HG03565 (cell line): ENCODE results near the gene GRIN1.

Experiments used
- ATAC-seq: cut with Tn5 transposase; IDR thresholded peaks from one replicate; pipeline ENCODE4 v1.9.1; 2021; ENCODE audit warnings: mild to moderate bottlenecking, moderate library complexity; ENCODE audit not compliant: unreplicated experiment

GRIN1 gene

DNA sequence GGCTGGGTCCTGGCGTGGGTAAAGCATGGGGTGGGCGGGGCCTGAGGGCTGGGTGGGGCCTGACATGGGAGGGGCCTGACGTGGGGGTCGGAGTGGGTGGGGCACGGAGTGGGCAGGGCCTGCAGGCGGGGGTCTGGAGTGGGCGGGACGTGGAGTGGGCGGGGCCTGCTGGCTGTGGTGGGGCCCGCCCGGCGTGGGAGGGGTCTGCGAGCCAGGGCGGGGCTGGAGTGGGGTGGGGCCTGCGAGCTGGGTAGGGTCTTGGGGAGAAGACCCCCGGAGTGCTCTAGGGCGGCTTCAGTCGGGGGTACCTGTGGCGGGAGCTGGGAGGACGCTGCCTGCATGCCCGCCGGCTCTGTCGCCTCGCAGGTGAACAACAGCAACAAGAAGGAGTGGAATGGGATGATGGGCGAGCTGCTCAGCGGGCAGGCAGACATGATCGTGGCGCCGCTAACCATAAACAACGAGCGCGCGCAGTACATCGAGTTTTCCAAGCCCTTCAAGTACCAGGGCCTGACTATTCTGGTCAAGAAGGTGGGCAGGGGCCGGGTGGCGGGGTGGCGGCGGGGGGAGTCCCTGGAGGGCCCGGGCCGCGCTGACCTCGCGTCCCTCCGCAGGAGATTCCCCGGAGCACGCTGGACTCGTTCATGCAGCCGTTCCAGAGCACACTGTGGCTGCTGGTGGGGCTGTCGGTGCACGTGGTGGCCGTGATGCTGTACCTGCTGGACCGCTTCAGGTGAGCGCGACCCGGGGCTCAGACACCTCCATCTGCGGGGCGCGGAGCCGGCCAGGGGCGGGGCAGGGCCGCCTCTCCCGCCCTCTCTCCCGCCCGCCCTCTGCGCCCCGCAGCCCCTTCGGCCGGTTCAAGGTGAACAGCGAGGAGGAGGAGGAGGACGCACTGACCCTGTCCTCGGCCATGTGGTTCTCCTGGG, 22.9 kb downstream of the GRIN1 start:
- ATAC-seq, result no peak

DNA sequence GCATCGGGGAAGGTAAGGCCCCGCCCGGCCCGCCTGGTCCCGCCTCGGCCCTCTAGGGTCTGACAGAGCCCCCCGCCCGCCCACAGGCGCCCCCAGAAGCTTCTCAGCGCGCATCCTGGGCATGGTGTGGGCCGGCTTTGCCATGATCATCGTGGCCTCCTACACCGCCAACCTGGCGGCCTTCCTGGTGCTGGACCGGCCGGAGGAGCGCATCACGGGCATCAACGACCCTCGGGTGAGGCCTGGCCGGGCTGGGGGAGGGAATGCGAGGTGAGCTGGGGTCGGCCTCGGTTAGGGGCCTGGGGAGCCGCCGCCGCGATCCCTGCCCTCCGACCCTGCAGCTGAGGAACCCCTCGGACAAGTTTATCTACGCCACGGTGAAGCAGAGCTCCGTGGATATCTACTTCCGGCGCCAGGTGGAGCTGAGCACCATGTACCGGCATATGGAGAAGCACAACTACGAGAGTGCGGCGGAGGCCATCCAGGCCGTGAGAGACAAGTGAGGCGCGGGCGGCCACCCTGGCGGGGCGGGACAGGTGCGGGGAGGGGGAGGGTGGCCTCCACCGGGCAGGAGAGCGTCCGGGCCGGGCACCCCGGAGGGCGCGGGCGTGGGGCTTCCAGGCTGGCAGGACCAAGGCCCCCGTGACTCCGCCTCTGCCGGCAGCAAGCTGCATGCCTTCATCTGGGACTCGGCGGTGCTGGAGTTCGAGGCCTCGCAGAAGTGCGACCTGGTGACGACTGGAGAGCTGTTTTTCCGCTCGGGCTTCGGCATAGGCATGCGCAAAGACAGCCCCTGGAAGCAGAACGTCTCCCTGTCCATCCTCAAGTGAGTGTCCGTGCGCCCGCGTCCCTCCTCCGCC, 23.8 kb downstream of the GRIN1 start:
- no peak for ATAC-seq

DNA sequence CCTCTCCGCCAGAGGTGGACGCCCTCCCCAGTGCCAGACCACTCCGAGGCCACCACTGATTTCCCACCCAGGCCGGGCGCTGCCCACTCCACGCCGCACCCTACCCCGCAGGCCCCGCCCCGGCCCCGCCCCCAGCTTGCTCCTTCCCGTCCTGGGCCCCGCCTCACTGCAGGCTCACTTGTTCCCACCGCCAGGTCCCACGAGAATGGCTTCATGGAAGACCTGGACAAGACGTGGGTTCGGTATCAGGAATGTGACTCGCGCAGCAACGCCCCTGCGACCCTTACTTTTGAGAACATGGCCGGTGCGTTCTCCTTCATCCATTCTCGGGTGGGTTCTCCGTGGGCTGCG, 24.4 kb downstream of the GRIN1 start:
- ATAC-seq, result no peak

DNA sequence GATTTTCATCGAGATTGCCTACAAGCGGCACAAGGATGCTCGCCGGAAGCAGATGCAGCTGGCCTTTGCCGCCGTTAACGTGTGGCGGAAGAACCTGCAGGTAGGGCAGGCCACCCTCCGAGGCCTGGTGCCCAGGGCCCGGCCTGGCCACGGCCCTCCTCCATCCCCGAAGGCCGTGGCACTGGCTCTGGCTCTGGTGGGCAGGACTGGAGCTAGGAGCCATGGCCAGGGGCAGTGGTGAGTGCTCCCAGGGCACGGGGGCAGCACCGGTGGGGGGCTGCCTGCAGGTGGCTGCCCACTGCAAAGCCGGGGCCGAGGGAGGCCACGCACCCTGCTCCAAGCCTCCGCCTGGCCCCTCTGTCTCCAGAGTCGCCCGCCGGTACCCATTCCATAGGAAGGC, 24.9 kb downstream of the GRIN1 start:
- ATAC-seq, result no peak

GRCh38 chr9:137164370-137165249, 25.7 kb downstream of the GRIN1 start:
- no peak for ATAC-seq

- ATAC-seq, result no peak
These were observed 26.4 kb downstream of the GRIN1 start for GRCh38 chr9:137165250-137165836.

DNA sequence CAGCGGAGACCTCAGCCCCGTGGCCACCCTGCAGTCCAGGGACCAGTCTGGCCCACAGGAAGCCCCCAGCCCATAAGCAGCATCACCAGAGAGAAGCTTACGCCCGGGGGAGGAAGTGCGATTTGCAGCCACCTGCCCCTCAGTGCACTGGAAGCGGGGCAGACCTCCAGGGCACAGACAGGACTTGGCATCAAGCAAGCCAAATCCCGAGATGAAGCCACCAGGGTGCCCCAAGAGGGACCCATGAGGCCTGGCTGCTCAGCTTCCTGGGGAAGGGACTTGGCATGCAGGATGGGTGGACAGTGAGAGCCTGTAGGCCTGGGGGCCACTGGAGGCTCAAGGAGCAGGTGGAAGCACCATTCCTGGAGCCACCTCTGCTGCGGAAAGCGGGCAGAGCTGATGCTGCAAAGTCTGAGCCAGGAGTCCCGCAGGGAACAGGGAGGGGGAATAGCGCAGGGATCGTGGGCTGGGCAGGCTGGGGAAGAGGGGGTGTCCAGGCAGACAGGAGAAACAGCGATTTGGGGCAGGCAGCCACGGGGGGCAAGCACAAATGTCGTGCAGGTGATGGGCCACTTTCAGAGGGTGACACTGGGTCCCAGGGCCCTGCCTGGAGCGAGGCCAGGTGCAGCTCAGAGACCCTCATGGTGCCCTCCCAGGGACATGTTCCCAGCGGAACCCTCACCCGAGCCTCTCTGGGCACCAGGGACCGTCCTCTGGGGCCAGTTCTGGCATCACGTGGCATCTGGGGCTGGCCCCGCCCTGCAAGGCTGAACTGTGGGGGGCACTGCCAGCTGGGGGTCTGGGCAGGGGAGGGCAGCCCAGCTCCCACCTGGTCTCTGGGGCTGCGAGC, 27.7 kb downstream of the GRIN1 start:
- ATAC-seq, result no peak

- ATAC-seq, result no peak
These were observed 28.4 kb downstream of the GRIN1 start for GRCh38 chr9:137167277-137167746.

GRCh38 chr9:137167747-137168572, 29.0 kb downstream of the GRIN1 start:
- no peak for ATAC-seq

DNA sequence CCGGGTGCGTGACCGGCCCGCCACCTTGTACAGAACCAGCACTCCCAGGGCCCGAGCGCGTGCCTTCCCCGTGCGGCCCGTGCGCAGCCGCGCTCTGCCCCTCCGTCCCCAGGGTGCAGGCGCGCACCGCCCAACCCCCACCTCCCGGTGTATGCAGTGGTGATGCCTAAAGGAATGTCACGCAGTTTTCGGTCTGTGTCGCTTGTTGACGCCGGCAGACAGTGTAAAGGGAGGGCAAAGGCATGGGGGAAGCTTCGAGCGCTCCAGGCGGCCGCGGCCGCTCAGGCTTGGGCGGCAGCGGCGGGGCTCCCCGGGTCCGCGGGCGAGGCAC, 29.6 kb downstream of the GRIN1 start:
- ATAC-seq, result no peak

DNA sequence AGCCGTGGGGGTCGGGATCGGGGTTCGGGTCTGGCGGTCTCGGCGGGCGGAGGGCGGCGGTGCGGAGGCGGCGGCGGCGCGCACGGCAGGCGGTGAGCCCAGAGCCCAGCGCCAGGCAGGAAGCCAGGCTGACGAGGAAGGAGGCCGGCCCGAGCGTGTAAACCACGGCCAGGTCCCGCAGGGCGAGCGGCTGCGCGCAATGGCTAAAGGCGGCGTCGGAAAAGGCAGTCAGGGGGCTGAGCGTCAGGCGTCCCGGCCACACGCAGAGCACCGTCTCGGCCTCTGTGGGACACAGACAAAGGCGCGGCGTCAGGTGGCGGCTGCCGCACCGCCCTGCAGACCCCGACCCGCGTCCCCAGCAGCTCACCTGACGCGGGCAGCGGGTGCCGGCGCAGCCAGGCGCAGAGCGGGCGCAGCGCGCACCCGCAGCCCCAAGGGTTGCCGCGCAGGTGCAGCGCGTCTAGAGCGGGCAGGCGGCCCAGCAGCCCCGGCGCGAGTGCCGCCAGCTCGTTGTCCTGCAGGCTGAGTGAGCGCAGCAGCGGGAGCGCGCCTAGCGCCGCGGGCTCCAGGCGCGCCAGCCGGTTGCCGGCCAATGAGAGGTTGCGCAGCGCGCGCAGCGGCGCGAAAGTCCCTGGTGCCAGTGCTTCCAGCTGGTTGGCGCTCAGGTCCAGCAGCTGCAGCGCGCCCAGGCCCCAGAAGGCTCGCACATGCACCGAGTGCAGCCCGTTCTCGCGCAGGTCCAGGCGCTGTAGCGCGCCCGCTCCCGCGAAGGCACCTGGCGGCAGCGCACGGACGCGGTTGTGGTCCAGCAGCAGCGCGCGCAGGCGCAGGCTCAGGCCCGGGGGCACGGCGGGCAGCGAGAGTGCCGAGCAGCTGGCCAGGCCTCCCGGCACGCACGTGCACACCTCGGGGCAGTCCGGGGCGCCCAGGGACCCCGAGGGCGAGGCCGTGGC, 30.2 kb downstream of the GRIN1 start:
- no peak for ATAC-seq

- ATAC-seq, result no peak
These were observed 31.0 kb downstream of the GRIN1 start, which contains the start of gene LRRC26 for GRCh38 chr9:137169896-137170358. TSS of gene LRRC26 (minus strand) at chr9:137170051. CDS start at chr9:137169943, 108 bp downstream.

GRCh38 chr9:137170486-137171148, 31.7 kb downstream of the GRIN1 start:
- no peak for ATAC-seq

DNA sequence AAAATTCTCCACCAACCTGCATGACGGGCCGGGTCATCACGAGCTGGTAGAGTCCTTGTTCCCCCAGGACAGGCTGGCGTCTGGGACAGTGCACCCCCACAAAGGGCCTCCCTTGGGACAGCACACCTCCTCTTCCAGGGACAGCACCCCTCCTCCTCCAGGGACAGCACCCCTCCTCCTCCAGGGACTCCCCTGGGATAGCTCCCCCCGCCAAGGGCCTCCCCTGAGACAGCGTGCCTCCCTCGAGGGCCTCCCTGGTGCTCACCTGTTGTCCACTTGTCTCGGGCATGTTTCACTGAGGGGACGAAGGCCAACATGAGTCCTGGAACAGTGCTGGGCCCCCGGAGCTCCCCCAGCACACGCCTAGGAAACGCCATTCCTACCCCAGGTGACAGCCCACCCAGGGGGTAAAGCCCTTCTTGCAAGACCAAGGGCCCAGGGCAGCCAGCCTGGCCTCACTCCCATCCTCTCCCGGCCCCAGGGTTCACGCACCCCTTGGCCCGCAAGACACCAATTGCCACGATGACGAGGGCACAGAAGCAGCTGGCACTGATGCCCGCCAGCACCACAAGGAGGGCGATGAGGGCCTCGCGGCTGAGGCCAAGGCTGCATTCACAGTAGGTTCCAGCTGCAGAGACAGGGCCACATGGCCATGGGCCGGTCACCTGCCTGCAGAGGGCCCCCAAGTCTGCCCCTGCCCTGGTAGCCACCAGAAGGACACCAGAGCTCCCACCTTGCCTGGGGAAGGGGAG, 32.4 kb downstream of the GRIN1 start:
- ATAC-seq, result no peak

GRCh38 chr9:137172901-137173795, 34.2 kb downstream of the GRIN1 start:
- ATAC-seq, result no peak
